GM12873 (cell line): ENCODE data around the gene FANCD2.

Source experiments
- TF ChIP-seq, protein P1 (sequence below): IDR thresholded peaks from 2 replicates; pipeline ENCODE4 v1.5.1; 2012; ENCODE audit warnings: low read depth, mild to moderate bottlenecking, moderate library complexity, low read length, control low read depth; ENCODE audit not compliant: insufficient read depth; ENCODE audit errors: missing control alignments

FANCD2 gene

GRCh38 chr3:10008588-10009344, 17.5 kb upstream of the FANCD2 start:
- TF ChIP-seq, protein P1, sequence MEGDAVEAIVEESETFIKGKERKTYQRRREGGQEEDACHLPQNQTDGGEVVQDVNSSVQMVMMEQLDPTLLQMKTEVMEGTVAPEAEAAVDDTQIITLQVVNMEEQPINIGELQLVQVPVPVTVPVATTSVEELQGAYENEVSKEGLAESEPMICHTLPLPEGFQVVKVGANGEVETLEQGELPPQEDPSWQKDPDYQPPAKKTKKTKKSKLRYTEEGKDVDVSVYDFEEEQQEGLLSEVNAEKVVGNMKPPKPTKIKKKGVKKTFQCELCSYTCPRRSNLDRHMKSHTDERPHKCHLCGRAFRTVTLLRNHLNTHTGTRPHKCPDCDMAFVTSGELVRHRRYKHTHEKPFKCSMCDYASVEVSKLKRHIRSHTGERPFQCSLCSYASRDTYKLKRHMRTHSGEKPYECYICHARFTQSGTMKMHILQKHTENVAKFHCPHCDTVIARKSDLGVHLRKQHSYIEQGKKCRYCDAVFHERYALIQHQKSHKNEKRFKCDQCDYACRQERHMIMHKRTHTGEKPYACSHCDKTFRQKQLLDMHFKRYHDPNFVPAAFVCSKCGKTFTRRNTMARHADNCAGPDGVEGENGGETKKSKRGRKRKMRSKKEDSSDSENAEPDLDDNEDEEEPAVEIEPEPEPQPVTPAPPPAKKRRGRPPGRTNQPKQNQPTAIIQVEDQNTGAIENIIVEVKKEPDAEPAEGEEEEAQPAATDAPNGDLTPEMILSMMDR: no peak

GRCh38 chr3:10010421-10010877, 15.8 kb upstream of the FANCD2 start:
- TF ChIP-seq, protein P1: no peak

- TF ChIP-seq, protein P1: no peak
Observed at GRCh38 chr3:10010878-10011465, 15.3 kb upstream of the FANCD2 start.

DNA sequence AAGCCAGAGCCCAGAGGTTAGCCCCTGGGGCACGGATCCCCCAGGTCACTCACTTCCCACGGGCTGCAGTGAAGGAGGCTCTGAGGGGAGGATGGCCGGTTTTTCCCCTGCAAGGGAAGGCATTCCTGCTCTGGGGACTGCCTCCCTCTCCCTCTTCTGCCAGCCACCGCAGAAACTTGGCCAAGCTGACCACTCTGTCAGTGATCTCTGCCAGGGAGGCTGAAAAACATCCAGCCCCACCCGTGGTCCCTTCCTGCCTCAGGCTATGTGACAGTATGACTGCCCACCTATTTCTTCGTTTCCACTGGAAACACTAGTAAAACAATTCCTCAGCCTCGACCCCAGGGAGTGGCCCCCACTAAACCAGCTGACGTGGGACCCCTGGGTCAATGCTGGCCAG, 14.6 kb upstream of the FANCD2 start:
- TF ChIP-seq, protein P1: no peak

DNA sequence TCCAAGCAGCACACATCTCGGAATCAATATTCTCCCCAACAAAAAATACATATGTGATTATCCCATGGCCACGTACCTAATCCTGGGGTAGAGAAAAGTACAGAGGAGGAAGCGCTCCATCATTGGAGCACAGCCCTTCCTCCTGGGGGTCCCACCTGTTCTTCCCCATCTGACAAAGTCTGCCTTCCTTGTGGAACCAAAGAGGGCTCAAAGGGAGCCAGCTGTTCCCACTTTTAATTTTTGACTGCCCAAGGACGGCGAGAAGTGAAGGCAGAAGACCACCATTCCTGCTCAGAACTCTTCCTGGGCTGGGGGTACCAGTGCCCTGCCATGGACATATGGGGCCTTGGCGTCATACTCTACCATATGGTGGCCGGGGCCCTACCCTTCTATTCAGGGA, 14.1 kb upstream of the FANCD2 start:
- TF ChIP-seq, protein P1: no peak

GRCh38 chr3:10015461-10015904, 10.8 kb upstream of the FANCD2 start:
- TF ChIP-seq, protein P1: no peak

- TF ChIP-seq, protein P1: no peak
Observed at GRCh38 chr3:10017636-10018292, 8.5 kb upstream of the FANCD2 start.
